CD4-positive, alpha-beta T cell treated with Interleukin-1 beta for 1 hour (primary cell): ENCODE measurements around the gene HSD11B2.

ENCODE experiments used
- DNase-seq, 2 donors: peaks; one replicate each; pipeline ENCODE4 v3.0.0-alpha.2; 2020 to 2022

Gene HSD11B2

DNA sequence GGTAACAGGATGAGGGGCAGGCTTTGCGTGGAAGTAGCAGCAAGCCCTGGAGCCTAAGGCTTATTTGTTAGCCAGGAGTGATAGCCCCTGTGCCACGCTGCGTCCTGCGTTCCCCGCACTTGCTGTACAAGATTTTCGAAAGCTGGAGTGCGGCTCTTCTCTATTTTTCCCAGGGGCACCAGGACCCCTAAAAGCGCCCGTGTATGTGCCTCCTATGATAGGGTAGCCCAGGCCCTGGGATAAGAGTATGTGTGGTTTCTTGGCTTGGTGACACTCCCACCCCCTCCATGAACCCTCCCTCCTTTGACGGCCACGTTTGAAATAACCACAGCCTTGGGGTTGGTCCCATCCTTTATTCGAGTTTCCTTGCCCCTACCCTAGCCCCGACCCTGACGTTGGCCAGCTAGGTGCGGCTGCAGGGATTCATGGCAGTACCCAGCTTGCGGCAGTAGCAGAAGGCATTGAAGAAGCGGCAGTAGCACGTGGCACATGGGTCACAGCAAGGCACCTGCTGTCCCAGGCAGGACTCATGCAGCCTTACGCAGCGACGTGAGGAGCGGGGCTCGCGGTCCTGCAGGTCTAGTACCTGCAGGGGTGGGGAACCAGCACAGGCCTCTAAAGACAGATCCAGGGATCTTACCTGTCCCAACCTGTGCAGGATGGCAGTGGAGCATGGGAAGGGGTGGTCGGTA lies 51.5 kb downstream of the HSD11B2 start:
- DNase-seq, result no peak

DNA sequence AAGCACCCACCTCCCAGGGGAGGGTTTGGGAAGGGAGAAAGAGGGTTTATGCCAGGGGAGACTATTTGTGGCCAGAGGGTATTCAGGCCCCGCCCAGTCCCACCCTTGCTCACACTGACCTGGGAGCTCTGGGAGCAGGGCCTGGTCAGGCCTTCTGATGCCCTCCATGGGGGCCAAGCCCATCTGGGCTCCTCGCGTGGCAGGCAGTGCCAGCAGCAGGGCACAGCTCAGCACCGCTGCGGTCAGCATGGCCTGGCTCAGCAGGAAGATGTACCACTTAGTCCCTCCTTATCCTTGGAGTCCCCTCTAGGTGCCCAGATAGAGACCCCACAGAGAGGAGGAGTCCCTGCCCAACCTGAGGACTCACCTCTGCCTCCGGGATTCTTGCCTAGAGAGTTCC lies 52.2 kb downstream of the HSD11B2 start, which contains the start of gene AGRP:
Gene AGRP, minus strand, starts transcription at position 398 of the 400 bp plus-strand sequence. Its CDS starts 149 bp downstream, at position 249.
- DNase-seq, result no peak

DNA sequence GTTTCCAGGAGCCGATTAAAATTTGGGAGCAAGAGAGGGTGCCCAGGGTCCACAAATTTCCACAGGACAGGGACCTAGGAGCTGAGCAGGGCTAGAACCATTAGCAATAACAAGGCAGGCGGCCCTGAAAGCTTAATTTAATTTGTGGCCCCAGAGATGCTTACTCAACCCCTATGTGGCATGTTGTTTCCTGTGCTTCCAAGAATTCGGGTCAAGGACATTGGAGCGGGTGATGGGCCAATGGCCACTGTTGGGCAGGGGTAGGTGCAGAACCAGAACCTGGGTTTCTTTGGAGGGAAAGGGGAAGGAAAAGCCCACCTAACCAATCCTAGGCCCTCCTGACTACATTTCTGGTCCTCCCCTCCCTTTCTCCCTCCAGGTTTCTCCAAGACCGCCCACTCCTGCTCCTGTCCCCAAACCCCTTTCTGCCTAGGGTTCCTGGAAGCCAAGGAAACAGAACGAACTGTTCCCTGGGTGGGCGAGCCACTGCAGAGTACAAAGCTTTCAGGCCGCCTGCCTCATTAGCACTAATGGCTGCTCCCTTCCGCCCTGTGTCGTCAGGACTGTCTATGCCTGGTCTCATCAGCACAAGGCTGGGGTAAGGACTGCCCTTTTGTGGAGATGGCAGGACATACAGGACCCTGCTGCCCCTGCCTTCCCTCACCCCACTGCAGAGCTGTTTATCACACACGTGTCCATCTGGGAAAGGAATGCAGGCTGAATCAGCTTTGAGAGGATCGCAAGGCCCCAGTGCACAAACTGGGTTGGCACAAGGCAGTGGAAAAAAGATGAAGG lies 53.0 kb downstream of the HSD11B2 start:
- DNase-seq, result no peak

DNA sequence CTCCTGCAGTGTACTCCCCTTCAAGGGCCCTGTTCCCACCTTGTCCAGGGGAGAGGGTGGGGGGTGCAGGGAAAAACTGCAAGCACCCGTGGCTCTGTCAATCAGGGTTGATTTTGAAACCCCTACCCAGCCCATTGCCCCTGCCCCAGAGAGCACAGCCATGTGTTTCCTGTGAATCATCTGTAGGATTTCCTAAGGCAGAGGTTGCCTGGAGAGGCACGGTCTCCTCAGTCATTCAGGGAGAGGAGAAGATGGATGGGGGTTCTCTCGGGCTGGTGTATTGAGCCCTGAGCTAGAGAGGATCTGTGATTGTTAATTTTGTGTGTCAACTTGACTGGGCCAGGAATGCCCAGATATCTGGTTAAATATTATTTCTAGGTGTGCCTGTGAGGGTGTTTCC lies 55.9 kb downstream of the HSD11B2 start:
- DNase-seq, result peak in 1 of 2 donors; percentile 16
